Astrocyte of the spinal cord (primary cell): Measurements from ENCODE around the gene GPR37L1.

Experiments
- DNase-seq: peaks from one replicate; pipeline ENCODE4 v3.0.0; 2011; ENCODE audit warnings: low read depth, low spot score
- H3K4me3 ChIP-seq: 2 replicates; pipeline ENCODE4 v1.5.1; 2011; ENCODE audit warnings: low read depth, mild to moderate bottlenecking, low read length, moderate library complexity
- CTCF ChIP-seq: IDR thresholded peaks from 2 replicates; pipeline ENCODE4 v1.5.1; 2012; ENCODE audit warnings: low read depth, mild to moderate bottlenecking, low read length, inconsistent platforms
- in situ Hi-C: cut with HindIII; loops from 2 replicates; pipeline ENCODE4 v1.10.0; 2017; ENCODE audit warnings: low sequenced_read_pairs

GPR37L1 gene

GRCh38 chr1:202131956-202132821 lies 9.5 kb downstream of the GPR37L1 start:
- in situ Hi-C loops, result no loop called here
- no peak for TF ChIP-seq CTCF
- H3K4me3 ChIP-seq, result no peak overlapping the region
- DNase-seq, result no peak

GRCh38 chr1:202133001-202133400 lies 10.3 kb downstream of the GPR37L1 start:
- H3K4me3 ChIP-seq, result no peak overlapping the region
- in situ Hi-C loops, result no loop called here
- DNase-seq, result no peak
- no peak for TF ChIP-seq CTCF

- in situ Hi-C loops, result no loop called here
- DNase-seq, result no peak
- no peak for TF ChIP-seq CTCF
- H3K4me3 ChIP-seq, result no peak overlapping the region
These were observed 10.8 kb downstream of the GPR37L1 start for GRCh38 chr1:202133496-202133895.

- H3K4me3 ChIP-seq, result no peak overlapping the region
- TF ChIP-seq CTCF, result no peak
- DNase-seq, result no peak
- in situ Hi-C loops, result no loop called here
These were observed 11.3 kb downstream of the GPR37L1 start for GRCh38 chr1:202133989-202134388.

GRCh38 chr1:202134645-202135172 lies 12.0 kb downstream of the GPR37L1 start:
- H3K4me3 ChIP-seq, result no peak overlapping the region
- in situ Hi-C loops, result no loop called here
- no peak for TF ChIP-seq CTCF
- DNase-seq, result no peak

GRCh38 chr1:202135221-202135721 lies 12.6 kb downstream of the GPR37L1 start:
- TF ChIP-seq CTCF, result peak; percentile 90

More at GRCh38 chr1:202135221-202135721, 12.6 kb downstream of the GPR37L1 start:
- DNase-seq, result peak; percentile 59
- no peak overlapping the region for H3K4me3 ChIP-seq
- in situ Hi-C loops, result no loop called here
